ENCODE results near the gene MAP3K4.
"Not testable (repeated sequence)": the region's sequence is repeated elsewhere in the genome, so short reads cannot be mapped to it uniquely, and the experiment has no call there.

Gene MAP3K4

GRCh38 chr6:160972594-160972993 is 19.0 kb upstream of the MAP3K4 start:
- not testable (repeated sequence) for DNase-seq (ENCODE audit: low read depth in 2 of 2)

DNA sequence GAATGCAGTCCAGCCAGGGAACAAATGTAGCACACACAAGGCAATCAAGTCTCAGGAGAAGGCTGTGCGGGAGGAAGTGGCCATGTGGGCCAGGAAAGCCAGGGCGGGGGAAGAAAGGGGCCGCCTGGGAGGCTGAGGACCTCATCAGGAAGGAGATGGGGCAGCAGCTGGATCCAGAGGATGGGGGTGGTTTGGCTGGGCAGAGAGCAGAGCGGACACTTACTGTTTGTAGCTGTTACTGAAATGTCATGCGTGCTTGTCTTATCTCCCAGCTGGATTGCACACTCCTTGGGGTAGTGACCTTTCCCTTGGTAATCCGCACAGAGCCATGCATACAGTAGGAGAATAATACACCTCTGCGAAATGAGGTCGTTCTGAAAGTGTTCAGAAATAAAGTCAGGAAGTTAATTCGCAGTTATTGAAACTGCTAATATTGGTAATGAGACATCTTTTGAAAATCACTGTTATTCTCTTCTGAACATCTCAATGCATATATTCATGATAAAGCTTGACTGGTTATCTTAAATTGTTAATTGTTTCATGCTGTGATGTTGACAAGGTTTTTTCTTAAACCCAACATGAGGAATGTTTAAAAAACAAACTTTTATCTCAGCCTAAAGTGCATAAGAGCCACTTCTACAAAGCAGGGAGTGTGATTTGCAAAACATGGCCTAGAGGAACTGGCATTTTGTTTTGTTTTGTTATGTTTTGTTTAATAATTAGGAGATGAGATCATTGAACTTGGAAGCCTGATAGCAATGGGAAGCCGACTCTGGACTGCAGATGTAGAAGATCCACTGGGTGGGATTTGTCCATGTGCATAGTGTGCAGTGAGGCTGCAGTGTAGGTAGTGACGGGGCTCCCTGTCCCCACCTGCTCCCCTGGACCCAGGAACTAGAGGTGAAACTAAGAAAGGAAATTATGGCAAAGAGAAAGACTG is 18.0 kb upstream of the MAP3K4 start:
- no peak for DNase-seq (ENCODE audit: low read depth in 2 of 2)

DNA sequence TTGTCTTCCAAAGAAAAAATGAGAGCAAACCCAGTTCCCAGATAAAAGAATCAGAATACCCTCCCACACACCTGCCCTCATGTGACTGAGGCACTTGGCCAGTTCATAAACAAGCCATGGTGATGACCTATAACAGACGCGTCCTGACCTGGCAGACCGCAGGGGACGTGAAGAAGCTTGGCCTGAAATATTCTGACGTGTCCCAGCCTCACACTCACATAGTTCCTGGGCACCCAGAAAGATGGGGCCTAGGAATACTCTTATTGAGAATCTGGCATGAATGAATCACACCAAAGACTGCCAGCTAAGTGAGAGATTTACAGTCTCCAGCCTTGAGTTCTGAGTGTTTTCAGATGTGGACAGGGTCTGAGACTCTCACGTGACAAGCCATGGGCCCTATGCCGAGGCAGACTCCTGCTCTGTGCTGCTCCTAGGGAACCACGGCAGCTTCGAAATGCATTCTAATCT is 17.2 kb upstream of the MAP3K4 start:
- no peak for DNase-seq (ENCODE audit: low read depth in 2 of 2)

DNA sequence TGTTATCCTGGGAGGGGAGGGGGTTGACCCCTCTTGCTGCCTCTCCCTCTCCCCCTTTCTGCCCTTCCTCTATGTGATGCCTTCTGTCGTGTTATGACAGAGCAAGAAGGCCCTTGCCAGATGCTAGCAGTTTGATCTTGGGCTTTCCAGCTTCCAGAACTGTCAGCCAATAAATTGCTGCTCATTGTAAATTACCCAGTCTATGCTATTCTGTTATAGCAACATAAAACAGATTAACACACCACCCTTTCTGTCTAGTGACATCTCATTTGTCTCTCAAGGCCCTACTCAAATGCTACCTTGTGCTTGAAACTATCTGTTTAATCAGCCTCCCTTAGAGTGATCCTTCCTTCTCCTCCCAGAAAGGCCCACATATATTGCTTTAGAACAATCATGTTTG is 16.4 kb upstream of the MAP3K4 start:
- DNase-seq (ENCODE audit: low read depth in 2 of 2): no peak

DNA sequence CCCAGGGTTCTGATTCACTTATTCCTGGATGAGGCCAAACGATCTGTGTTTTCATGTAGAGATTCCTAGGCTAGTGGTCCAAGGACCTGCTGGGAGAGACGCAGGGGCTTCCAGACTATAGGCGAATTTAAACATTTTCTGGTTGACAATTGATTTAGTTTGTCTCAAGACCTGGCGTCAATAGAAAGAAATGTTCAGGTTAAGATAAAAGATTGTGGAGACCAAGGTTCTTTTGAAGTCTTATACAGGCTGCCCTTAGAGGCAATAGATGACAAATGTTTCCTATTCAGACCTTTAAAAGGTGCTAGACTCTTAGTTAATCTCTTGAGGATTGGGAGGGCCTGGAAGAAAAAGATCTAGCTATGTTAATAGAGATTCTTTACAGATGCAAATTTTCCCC is 15.6 kb upstream of the MAP3K4 start:
- not testable (repeated sequence) for DNase-seq (ENCODE audit: low read depth in 2 of 2)

- DNase-seq (ENCODE audit: low read depth in 2 of 2): no peak
Observed at GRCh38 chr6:160978141-160978901, 13.2 kb upstream of the MAP3K4 start.

DNA sequence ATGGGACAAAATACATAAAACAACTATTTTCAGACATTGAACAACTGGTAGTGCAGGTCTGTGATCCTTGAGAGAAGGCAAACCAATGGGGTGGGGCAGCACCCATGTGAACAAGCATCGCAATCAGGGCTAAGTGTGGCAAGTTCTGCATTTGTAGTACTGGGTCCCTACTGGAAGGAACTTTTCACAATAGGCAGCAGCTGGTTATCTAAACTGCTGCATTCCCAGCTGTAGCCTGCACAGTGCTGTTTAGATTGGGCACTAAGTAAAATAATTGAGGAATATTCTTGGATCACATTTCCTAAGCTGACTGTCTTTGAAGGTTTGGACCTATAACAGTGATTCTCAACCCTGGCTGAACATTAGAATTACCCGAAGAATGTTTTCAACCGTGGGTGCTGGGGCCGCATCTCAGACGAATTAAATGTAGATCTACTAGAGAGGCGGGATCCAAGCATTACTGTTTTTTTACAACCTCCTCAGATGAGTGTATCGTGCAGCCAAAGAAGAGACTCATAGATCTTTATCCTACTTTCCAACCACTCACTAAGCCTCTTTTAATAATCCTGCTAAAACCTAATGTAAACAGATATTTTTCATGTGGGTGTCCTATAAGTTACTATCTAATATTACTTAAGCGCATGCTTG is 12.4 kb upstream of the MAP3K4 start:
- no peak for DNase-seq (ENCODE audit: low read depth in 2 of 2)

DNA sequence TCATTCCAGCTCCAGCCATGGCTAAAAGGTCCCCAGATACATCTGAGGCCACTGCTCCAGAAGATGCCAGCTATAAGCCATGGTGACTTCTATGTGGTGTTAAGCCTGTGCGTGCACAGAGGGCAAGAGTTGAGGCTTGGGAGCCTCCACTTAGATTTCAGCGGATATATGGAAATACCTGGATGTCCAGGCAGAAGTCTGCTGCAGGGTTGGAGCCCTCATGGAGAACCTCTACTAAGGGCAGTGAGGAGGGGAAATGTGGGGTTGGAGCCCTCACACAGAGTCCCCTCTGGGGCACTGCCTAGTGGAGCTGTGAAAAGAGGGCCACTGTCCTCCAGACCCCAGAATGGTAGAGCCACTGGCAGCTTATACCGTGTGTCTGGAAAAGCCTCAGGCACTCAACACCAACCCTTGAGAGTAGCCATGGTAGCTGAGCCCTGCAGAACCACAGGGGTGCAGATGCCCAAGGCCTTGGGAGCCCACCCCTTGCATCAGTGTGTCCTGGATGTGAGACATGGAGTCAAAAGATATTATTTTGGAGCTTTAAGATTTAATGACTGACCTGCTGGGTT is 8.1 kb upstream of the MAP3K4 start:
- DNase-seq (ENCODE audit: low read depth in 2 of 2): not testable (repeated sequence)

GRCh38 chr6:160986851-160987250 is 4.7 kb upstream of the MAP3K4 start:
- no peak for DNase-seq (ENCODE audit: low read depth in 2 of 2)

GRCh38 chr6:160987265-160987664 is 4.3 kb upstream of the MAP3K4 start:
- DNase-seq (ENCODE audit: low read depth in 2 of 2): no peak

DNA sequence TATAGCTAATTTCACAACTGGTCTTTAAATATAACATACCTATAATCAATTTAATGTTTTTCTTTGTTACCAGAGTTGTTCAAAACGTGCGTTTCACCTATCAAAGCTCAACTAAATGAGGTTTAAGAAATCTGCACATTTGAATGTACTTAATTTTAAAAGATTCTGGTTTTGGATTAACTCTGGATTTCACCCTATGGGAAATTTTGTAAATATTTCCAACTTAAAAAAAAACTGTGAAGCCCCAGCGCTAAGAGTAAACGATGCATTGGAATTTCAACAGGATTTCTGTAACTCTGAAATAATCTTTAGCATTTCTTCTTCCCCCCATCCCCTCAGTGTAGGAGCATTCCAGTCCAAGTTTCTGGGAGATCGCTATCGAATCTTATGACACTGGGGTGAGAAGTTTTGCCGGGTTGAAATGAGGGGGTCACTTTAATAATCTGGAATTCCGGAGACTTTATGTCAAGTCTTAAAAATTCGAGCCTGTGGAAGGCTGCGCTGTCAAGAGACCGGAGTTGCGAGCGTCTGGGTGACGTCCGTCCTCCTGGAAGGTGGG is 643 bp upstream of the MAP3K4 start:
- no peak for DNase-seq (ENCODE audit: low read depth in 2 of 2)

GRCh38 chr6:160992061-160992979 is 751 bp downstream of the MAP3K4 start:
- peak in 1 of 2 donors; percentile 20 for DNase-seq (ENCODE audit: low read depth in 2 of 2)

- DNase-seq (ENCODE audit: low read depth in 2 of 2): no peak
Observed at GRCh38 chr6:160992980-160993314, 1.4 kb downstream of the MAP3K4 start.

DNA sequence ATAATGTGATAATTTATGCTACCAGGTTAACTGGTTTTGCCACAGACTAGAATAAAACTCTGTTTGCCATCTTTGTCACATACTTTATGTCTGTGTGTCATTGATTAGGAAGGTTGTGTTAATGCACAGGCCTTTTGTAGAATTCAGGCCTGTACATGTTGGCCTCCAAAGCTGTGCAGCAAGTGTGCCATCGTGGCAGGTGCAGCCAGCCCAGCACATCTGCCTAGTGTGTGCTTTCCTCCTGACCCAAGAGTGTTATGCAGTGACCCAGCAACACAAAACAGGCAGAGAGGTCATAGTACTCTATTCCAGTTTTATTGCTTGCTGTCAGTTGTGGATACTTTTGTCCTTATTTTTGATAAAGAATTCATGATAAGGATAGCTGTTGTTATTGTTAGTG is 3.7 kb downstream of the MAP3K4 start:
- DNase-seq (ENCODE audit: low read depth in 2 of 2): no peak

DNA sequence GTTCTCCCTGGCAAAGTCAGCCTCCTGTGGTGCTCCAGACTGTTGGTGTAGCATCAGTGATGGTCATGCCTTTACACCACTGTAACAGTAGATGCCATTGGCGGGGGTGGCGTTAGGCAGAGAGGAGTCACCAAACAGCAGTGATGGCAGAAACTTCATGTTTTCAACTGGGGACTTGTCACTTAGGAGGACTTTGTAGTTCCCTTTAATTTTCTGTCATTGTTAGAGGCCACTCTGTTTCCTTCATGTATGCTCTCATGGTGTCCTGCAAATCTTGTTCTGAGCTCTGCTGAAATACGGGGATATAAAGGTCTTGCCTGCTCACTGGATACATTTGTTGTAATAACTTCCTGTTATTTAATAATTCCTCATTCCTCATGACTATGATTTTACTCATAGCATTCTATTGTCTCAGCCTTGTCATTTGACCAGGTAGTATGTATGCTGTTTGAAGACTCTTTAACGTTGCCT is 4.6 kb downstream of the MAP3K4 start:
- no peak for DNase-seq (ENCODE audit: low read depth in 2 of 2)

GRCh38 chr6:160998217-160998616 is 6.6 kb downstream of the MAP3K4 start:
- DNase-seq (ENCODE audit: low read depth in 2 of 2): no peak

- no peak for DNase-seq (ENCODE audit: low read depth in 2 of 2)
Observed at GRCh38 chr6:160998766-160999165, 7.2 kb downstream of the MAP3K4 start.

DNA sequence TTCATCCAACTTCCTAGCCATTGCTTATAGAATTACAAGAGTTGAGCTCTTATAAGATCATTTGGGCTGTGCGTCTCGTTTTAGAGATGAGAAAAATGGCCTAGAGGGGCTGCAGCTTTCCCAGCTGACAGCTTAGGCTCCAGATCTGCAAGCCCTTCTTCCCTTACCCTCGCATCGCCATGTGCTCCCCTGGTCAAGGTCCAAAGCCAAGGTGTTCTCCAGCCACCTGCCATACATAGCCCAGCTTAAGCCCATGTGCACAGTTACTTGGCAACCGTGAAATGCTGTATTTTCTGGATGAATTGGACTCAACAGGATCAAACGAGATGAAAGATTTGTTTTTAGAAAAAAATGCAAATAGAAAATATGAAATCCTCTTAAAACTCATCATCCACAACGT is 7.9 kb downstream of the MAP3K4 start:
- DNase-seq (ENCODE audit: low read depth in 2 of 2): no peak

DNA sequence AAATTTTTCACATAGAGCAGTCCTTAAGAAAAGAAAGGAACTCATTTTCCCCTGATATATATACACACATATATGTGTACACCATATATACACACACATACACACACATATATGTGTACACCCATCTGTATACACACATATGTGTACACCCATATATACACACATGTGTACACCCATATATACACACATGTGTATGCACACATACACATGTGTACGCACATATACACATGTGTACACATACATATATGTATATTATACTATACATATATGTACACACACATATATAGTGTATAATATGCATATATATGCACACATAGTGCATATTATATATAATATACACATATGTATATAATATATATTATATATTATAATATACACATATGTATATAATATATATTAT is 9.1 kb downstream of the MAP3K4 start:
- no peak for DNase-seq (ENCODE audit: low read depth in 2 of 2)

DNA sequence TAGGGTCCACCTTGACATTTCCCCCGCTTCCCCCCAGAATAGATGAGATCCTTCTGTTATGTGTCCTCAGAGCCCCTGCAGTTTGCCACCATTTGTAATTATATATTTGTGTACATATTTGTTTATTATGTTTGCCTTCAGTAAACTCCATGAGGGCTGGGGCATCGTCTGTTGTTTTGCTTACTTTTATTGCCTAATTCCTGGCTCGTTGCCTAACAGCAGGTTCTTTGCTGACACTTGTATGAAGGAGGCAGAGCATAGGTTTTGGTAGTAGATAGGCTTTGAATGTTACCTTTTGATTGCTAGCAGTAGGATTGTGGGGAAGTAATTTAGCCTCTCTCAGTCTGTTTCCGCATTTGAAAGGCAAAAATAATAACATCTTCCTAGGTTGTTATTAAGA is 9.9 kb downstream of the MAP3K4 start:
- no peak for DNase-seq (ENCODE audit: low read depth in 2 of 2)

GRCh38 chr6:161003336-161003735 is 11.8 kb downstream of the MAP3K4 start:
- no peak for DNase-seq (ENCODE audit: low read depth in 2 of 2)

All from stimulated activated CD8-positive, alpha-beta memory T cell treated with anti-CD3 and anti-CD28 coated beads, Interleukin-15, amount 100 ng/mL, for 4 hours (primary cell).